ENCODE data around the gene MAPK8IP3.
A peak's percentile ranks its signal among the peaks of the same experiment; 100 is the strongest.

Gene MAPK8IP3

DNA sequence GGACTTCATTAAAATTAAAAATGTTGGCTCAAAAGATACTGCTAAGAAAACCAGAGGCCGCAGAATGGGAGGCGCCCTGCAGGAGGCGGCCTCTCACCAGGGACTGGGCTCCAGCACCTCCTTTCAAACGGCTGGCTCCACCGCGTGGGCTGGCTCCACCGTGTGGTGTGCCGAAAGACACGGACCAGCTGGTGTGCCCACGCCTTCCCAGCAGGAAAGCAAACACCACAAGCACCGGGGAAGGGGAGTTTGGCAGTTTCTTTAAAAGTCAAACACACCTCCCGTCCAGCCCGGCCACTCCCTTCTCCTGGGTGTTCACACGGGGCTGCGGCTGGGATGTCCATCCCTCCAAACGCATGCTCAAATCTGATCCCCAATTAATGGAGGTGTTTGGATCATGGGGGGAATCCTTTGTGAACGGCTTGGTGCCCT is 106.8 kb downstream of the MAPK8IP3 start:
- DNase-seq (ENCODE audit: low read depth in 3 of 3): peak; percentile 35 to 57 (median 55)

DNA sequence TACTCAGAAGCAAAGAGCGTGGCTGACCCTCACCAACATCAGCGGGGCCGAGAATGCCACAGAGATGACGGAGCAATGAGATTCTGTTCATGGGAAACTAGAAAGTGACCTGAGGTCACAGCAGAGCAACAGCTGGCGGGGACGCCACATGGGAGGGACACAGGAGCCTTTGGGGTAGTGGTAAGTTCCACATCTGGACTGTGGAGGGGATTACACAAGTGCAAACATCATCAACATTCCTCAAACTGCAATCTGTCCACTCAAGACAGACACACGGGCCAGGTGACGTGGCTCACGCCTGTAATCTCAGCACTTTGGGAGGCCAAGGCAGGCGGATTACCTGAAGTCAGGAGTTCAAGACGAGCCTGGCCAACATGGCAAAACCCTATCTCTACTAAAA is 109.5 kb downstream of the MAPK8IP3 start:
- DNase-seq (ENCODE audit: low read depth in 3 of 3): no peak

DNA sequence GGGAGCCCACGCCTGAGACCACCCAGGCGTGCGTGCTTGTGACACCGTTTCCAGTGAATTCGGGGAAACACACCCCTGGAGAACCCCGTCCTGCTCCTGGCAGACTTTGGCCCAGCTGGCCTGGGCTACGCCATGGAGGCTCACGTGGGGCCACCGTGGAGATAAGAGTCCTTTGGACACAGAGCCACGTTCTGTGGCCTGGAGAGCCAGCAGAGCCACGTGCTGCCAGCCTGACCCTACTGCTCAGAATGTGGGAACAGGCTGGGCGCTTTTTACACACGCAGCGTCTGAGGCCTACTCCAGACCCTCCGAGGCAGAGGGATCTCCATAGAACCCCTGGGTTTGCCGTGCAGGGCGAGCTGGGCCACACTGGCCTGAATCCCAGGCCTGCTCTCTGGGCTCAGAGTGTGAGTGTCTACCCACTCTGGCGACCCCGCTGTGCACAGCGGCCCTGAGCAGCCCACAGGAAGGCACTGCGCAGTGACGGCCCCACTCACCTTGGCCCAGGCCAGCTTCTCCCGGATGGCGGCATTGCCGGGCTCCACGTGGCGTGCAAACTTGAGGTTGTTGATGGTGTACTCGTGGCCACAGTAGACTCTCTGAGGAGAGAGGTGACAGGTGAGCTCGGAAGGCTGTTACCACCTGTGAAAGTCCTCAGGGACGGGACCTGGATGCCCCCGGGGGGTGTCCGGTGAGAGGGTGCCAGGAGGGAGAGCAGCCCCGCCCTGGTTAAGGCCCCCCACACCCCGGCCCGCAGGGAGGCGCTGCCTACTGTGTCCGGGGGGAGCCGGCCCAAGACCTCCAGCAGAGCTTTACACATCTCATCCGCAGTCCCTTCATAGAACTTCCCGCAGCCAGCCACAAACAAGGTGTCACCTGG is 110.6 kb downstream of the MAPK8IP3 start:
- DNase-seq (ENCODE audit: low read depth in 3 of 3): no peak

DNA sequence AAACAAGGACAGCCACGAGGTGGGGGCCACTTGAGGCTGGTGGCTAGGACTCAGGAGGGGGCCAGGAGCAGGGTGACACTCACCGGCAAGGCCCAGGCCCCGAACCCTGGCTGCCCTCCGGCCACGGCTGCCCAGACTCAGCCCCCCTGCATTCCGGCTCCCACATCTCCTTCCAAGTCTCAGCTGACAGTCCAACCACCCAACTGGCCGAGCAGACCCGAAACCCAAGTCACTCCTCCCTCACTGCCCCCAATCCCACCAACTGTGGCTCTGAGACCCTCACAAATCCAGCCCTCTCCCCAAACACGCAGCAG is 111.2 kb downstream of the MAPK8IP3 start:
- DNase-seq (ENCODE audit: low read depth in 3 of 3): no peak

DNA sequence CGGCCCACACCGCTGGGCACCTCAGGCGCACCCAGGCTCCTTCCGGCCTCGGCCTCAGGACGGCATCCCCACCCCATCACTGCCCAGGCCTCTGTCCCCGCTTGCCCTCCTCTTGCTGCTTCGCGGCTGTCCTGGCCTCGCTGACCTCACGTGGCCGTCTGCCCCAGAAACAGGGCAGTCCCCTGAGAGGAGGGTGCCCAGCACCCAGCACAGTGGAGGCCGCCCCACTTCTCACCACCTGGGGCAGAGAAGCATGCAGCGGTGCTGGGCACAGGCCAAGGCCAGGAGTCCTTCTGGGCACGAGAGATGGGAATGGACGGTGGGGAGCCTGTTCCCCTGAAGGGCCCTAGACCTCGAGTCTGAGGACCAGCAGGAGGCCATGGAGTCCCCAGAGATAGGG is 111.7 kb downstream of the MAPK8IP3 start:
- DNase-seq (ENCODE audit: low read depth in 3 of 3): no peak

DNA sequence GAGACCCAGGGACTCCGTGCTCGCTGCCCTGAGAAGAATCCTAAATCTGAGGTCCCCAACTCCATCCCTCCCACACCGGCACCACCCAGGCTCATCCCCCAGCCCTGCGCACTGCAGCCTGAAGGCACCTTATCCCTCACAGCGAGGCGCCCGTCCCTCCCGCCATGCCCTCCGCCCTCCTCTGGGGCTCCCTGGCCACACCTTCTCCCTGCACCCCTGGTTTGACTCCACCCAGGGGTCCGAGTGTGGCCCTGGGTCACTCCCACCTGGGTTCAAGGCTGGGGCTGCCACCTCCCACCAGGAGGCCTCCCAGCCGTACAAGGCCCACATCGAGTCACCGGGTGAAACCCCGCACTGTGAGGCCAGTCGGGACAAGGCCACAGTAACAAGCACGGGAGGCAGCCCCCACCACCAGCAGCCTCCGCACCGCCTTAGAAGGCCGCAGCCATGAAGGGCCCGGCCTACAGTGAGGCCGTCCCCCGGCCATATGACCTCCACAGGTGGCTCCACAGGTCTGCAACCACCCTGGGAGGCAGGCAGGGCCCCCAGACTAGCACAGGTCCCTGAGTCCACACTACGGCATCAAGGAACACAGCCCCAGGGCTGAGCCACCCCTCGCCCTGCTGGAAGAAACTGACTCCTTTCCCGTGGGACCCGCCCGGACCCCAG is 112.3 kb downstream of the MAPK8IP3 start:
- no peak for DNase-seq (ENCODE audit: low read depth in 3 of 3)

DNA sequence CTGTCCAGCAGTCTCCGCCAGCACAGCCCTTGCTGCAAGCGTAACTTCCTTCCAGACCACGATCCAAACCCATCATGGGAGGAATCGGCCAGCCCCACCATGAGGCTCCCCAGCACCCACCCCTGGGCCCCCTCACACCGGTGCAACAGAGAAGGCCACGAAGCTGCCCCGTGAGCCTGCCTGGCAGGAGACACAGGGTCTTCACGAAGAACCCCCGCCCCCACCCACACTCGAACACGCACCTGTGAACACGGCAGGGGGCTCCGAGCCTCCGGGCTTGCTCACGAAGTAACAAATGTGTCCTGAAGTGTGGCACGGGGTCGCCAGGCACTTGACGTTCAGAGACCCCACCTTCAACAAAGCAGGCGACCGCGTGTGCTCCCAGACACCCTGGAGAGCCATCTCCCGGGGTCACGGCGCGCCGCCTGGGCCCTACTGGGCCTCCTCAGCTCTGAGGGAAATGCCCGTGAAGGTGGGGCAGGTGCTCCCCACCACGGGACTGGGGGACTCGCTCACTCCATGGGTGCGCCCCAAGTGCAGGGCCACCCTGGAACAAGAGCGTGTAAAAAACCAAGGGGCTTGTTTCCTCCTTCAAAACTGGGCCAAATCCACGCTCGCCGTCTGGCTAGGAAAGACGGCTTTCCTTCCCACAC is 113.0 kb downstream of the MAPK8IP3 start:
- DNase-seq (ENCODE audit: low read depth in 3 of 3): no peak

DNA sequence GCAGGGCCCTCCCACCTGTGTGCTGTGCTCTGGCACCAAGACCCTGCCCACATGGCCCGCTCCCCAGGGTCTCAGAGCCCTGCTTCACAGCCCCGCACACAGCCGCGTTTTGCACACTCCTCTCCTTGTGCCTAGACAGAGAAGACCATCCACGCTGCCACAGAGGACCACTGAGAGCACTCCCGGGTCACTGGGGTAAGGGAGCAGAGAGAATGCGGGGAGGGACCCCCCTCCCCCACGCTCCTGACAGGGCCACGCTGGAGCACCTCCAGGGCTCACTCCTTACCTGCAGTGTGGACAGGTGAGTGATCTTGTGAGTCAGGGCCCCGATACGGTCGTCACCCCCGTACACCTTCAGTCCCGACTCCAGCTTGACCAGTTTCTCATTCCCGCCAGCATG is 113.6 kb downstream of the MAPK8IP3 start:
- DNase-seq (ENCODE audit: low read depth in 3 of 3): no peak
